Pulmonary artery endothelial cell (primary cell): ENCODE results near the gene IDUA. TPM values are rescaled to one million over a fixed set of nuclear protein-coding genes. Genes with fewer than 3 reads are reported as not detected.

Source experiments
- DNase-seq: peaks from one replicate; pipeline ENCODE4 v3.0.0-alpha.2; 2011; ENCODE audit warnings: low read depth, low spot score
- total RNA-seq: library from RNA; depleted of rRNA; stranded (reverse); fragments of >200 nt; gene quantifications from 2 replicates; pipeline ENCODE4 v1.2.3, GENCODE V29; 2014

IDUA gene
- total RNA-seq, 1 donor from 2014 or later, result 11.4 TPM

DNA sequence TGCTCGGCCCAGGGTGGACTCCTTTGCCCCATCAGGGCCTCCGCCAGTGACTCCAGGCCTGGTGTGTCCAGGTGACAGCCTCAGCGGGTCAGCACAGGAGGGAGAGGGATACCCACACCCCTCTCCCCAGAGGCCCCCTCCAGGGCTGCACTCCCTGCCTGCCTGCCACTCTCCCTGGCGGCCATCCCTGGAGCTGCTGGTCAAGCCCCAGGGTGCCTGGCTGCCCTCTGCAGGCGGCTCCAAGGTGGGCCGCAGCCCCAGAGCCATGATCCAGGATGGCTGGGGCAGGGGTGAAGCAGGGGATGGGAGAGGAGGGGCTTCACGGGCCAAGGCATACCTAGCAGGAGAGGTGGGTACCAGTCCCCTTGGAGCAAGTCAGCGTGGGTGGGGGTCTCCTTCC, 28.3 kb downstream of the IDUA start:
- no peak for DNase-seq

DNA sequence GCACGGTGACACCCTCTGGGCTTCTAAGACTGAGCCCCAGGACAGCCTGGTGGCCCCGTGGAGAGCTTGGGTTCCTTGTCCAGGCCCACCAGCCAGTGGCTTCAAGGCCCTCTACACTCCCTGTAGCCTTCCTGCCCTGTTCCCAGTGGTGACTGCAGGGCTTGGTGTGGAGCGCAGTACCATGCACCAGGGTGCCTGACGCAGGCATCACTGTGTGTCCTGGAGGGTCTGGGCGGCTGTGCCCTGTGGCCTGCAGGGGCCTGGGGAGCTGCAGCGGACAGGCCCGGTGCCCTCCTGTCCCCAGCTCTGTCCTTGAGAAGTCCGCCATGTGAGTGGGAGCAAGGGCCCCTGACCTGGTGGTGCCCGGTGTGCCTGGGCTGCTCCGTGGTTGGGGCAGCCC, 28.9 kb downstream of the IDUA start:
- no peak for DNase-seq

DNA sequence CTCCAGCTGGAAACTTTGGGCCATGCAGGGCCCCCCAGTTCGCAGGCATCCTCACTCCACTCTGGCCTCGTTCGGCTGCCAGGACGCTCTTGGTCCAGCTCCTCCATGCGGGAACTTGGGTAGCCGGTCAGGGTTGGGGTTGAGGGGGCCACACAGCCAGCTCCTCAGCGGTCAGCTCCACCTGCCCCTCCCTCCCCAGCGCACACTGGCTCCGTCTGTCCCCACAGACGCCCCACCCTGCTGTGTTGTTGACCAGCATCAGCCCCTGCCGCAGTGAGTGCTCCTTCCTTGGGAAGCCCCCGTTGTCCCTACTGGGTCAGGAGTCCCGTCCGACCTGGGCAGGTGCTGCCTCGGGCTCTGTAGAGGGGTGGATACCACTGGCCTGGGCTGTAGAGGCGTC, 30.4 kb downstream of the IDUA start:
- no peak for DNase-seq

DNA sequence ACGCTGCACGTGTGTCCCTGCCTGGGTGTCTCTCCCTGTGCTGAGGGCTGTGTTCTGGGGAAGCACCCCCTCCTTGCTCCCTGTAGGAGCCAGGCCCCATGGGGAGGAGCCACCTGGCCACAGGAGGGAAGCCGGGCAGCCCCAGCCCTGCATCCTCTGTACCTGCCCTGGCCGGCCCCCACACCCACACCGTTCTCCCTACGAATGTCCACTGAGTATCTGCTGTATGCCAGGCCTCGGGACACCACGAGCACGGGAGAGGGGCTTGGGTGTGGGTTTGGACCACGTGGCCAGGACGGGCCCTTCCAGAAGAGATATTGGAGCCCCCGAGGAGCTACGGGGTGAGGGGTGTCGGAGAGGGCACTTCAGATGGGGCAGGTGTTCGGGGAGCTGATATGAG, 30.9 kb downstream of the IDUA start:
- no peak for DNase-seq

DNA sequence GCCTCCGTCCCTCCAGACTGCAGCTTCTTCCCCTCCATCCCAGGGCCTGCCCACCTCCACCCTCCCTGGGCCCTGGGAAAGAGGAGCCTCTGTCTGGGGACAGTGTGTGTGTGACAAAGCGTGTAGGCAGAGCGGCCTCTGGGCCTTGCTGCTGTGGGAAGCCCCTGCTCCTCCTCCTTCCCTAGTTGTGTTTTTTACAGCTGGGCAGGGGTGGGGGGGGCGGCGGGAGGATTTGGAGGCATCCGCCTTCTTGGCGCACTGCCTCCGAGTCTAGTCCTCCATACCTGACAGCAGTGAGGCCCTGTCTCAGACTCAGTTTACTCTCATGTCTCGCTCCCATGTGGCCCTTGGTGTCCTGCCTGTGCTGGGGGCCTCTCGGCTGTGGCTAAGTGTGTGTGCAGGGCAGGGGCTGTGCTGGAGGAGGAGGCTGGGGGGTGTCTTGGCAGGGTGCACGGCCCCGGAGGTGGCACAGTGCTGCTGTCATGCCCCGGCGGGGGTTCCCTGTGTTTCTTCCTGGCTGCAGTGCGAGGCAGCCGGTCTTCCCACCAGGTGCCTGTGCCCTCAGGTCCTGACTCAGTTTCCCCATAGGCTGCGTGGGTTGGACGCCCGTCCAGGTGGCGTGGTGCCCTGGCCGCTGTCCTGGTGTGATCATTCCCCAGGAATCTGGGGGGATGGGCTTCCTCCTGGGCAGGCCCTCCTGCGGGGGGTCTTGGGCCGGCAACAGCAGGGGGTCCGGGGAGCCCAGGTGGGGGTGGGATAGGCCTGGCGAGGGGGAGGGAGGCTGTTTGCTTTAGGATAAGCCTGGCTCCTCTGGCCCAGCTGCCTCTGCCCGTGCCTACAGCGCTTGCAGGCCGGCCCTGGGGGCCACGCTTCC, 31.5 kb downstream of the IDUA start:
- DNase-seq, result no peak

DNA sequence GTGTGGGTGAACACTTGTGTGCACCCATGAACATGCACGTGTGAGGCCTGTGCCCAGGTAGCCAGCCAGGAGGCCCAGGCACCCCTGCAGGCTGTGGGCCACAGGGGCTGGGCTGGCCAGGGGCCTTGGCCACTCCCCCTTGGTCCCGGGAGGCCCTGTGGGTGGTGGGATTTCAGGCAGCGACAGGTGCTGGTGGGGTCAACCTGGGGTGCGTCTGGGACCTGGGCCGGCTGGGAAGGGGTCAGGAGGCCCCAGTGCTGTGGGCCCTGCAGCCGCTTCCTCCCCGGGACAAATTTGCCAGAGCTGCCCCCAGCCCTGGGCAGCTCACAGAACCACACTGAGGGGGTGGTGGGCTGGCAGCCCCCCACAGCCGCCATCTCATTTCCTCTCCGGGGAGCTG, 32.5 kb downstream of the IDUA start:
- no peak for DNase-seq

DNA sequence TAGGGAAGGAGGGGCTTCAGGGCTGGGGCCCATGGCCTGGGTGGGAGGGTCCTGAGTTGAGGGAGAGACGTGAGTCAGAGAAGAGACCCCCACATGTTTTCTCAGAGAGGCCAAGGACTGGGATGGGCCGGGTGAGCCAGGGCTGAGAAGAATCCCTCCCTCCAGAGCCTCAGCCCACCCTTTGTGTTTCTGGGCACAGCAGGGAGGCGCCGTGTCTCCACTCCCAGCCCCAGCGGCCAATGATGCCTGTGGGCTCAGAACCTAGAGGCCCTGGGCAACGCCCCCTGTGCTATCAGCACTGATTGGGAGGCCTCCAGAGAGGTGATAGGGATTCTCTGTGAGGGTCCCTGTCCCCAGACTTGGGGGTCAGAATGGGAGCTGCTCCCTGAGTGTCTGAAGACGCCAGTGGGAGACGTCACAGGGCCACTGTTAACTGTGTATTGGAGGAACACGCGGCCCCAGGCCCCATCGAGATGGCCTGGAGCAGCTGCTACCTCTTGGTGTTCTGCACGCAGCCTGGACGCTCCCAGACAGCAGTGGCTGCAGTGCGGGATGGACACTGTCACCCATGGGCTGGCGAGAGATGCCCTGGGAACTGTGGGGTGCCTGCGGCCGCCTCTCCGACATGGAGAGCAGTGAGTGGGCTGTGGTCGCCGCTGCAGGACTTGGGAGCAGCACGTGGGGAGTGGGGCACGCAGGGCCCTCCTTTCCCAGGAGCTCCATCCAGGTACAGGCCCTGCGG, 33.1 kb downstream of the IDUA start:
- DNase-seq, result no peak

DNA sequence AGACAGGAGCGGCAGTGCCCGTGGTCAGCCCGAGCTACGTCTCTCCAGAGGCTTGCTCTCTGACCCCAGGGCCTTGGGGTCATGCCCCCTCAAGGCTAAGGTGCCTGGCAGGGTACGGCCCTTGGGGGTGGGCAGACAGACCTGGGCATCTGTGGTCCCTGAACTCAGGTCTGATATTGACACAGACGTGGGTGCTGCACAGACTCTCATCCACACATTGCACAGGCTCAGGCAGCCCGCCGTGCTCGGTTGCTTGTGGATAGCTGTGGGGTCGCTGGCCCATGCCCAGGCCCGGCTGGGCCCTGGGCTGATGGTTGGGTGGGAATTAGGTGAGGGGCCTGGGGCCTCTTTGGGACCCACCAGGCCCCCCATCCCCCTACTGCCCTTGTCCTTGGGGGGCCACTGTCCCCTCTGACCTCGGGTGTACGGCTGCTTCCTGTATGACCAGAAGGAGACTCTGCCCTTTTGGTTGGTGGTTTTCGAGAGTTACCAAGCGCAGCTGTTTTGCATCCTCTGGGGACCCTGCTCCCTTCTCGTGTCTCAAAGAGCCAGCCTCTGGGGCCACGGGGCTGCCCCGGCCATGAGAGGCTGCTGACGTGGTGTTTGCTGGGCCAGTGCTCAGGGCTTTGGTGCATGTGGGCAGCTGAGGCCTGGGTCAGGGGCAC, 34.7 kb downstream of the IDUA start:
- no peak for DNase-seq

DNA sequence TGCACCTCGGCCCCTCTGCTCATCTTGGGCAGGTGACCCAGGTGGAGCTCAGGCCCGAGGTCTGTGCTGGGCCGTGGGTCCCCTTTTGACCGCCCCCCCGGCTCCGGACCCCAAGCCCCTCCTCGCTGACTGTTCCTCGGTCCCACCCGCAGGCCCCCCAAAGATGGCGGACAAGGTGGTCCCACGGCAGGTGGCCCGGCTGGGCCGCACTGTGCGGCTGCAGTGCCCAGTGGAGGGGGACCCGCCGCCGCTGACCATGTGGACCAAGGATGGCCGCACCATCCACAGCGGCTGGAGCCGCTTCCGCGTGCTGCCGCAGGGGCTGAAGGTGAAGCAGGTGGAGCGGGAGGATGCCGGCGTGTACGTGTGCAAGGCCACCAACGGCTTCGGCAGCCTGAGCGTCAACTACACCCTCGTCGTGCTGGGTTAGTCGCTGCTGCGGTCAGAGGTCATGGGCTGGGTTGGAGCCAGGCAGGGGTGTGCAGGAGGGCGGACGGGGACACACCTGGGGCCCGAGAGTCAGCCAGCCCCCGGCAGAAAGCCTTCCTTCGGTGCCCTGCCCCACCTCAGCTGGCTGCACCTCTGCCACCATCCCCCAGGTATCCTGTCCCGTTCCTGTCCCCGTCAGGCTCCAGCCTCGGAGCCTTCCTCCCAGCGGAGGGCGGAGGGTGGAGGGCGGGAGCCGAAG, 35.4 kb downstream of the IDUA start:
- no peak for DNase-seq

DNA sequence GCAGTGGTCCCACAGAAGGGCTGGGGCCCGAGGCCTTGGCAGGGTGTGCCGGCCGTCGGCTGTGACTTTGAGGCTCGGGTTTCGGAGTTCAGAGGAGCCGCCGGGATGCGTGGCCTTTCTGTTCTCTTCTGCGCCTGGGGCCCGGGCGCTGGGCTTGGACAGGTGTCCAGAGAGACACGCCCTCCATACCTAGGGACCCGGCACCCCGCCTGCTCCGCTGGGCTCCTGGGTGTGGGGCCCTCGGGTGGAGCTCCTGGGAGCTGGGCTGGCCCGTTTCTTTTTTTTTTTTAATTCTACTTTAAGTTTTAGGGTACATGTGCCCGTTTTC, 35.9 kb downstream of the IDUA start:
- DNase-seq, result no peak

DNA sequence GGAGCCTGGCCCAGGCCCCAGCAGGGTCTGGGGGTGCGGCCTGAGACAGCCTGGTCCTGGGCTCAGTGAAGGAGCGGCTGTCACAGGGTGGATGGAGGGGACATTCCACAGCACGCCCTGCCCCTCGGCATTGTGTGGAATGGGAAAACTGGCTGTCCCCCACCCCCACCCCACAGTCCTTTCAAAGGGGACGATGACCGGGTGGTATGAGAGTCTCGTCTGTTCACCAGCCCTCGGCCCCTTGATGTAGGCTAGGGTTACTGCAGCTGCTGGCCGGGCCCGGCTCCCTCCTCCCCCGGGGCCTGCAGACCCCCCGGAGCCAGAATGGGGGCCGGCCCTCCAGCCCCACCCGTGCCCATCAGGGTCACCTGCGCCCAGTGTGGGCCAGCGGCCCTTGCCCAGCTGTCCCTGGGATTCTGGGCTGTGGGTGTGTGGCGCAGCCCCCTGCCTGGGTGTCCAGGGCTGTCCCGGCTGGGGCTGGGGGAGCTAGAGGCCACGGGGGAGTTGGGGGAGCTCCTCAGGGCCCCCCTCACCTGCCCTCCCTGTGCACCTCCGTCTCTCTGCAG, 36.3 kb downstream of the IDUA start:
- no peak for DNase-seq

DNA sequence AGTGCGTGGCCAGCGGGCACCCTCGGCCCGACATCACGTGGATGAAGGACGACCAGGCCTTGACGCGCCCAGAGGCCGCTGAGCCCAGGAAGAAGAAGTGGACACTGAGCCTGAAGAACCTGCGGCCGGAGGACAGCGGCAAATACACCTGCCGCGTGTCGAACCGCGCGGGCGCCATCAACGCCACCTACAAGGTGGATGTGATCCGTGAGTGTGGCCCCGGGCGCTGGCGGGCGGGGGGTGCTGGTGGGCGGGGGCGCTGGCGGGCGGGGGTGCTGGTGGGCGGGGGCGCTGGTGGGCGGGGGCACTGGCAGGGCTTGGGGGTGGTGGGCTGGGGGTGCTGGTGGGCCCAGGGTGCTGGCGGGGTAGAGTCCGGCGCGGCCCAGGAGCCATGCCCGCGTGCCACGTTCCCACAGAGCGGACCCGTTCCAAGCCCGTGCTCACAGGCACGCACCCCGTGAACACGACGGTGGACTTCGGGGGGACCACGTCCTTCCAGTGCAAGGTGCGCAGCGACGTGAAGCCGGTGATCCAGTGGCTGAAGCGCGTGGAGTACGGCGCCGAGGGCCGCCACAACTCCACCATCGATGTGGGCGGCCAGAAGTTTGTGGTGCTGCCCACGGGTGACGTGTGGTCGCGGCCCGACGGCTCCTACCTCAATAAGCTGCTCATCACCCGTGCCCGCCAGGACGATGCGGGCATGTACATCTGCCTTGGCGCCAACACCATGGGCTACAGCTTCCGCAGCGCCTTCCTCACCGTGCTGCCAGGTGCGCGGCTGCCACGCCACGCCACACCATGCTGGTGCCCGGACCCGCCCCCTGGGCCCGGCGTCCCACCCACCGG, 37.3 kb downstream of the IDUA start:
- no peak for DNase-seq

DNA sequence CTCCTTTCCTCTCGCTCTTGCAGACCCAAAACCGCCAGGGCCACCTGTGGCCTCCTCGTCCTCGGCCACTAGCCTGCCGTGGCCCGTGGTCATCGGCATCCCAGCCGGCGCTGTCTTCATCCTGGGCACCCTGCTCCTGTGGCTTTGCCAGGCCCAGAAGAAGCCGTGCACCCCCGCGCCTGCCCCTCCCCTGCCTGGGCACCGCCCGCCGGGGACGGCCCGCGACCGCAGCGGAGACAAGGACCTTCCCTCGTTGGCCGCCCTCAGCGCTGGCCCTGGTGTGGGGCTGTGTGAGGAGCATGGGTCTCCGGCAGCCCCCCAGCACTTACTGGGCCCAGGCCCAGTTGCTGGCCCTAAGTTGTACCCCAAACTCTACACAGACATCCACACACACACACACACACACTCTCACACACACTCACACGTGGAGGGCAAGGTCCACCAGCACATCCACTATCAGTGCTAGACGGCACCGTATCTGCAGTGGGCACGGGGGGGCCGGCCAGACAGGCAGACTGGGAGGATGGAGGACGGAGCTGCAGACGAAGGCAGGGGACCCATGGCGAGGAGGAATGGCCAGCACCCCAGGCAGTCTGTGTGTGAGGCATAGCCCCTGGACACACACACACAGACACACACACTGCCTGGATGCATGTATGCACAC, 38.2 kb downstream of the IDUA start:
- DNase-seq, result no peak

DNA sequence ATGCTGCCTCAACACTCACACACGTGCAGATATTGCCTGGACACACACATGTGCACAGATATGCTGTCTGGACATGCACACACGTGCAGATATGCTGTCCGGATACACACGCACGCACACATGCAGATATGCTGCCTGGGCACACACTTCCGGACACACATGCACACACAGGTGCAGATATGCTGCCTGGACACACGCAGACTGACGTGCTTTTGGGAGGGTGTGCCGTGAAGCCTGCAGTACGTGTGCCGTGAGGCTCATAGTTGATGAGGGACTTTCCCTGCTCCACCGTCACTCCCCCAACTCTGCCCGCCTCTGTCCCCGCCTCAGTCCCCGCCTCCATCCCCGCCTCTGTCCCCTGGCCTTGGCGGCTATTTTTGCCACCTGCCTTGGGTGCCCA, 39.3 kb downstream of the IDUA start:
- no peak for DNase-seq

DNA sequence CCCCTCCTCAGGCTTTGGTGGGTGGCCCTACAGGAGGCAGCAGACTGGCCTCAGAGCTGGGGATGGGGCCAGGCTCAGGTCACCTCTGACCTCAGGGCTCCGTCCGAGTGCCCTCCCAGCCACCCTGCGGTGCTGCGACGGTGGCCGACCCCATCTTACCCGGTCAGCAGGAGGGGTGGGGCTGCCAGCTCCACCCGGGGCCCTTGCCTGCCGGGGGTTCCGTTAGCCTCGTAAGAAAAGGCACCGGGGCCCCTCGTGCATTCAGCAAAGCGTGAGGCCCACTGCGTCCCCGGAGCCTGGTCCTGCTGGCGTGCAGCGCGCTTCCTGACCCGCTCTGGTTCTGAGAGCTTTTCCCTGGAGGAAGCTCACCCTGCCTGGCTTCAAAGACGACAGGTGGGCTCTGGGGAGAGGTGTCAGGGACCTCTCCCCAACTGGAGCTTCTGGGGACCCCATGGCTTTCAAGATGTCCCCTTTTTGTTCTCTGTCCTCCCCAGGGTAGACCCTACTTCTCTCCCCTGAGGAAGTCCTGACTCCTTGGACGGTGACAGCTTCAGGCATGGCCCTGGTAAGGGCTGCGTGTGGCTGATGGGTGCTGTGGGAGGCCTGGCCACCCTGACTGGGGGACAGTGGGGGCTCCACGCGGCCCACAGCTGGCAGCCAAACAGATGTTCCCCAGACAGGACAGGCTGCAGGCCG, 40.5 kb downstream of the IDUA start:
- no peak for DNase-seq

DNA sequence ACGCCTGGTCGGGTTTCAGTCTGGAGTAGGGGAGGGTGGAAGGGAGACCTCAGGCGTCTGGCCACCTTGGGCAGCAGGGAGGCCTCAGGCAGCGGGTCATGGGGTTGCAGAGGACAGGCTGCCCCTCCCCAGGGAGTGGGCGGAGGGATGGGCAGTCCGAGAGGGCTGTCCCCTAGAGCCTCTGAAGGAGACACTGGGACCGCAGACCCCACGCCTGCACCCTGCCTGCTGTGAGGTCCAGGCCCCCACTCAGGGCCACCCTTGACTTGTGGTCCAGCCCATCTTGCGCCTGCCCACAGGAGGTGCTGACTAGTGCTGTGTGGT, 41.0 kb downstream of the IDUA start:
- no peak for DNase-seq

DNA sequence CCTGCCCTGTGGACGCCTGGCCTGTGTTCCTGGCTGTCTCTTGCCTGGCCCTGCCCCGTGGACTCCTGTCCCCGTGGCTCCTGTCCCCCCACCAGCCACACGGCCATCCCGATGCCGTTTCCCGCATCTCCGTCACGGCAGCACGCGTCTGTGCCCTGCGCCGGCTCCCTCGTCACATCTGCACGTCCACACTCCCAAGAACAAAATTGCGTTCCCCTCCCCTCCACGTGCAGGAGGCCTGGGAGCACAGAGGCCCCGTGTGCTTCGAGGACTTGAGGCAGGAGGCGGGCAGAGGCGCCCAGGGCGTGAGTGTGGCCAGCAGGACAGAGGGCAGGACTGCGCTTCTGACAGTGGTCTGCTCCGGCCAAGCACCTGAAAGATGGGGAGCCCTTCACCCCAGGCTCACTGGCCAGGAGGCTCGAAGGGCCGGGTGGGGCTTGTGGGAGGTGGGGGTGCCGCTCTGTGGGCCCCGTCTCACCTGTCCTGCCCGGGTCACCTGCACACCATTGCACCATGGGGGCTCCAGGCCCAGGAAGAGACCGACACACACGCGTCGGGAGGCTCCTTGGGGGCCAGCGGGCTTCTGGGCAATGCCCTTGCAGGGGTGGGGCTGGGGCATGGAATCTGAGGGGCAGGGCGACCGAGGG, 41.9 kb downstream of the IDUA start:
- DNase-seq, result no peak

DNA sequence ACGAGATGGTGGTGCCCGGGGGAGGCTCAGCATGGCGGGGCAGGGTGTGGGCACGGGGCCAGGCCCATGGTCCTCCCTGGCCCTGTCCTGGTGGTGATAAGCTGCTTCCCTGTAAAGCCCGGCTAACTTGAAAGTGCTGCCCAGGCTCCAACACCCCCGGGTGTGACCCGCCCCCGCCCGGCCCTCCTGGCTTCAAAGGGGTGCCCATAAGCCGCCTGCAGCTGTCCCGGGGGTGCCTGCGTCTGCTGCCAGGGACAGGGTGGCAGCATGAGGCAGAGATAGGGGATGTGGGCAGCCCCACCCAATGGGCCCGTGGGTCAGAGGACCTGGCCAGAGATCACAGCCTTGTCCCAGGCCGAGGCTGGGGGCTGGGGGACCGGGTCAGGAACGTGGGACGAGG, 42.7 kb downstream of the IDUA start:
- DNase-seq, result no peak

DNA sequence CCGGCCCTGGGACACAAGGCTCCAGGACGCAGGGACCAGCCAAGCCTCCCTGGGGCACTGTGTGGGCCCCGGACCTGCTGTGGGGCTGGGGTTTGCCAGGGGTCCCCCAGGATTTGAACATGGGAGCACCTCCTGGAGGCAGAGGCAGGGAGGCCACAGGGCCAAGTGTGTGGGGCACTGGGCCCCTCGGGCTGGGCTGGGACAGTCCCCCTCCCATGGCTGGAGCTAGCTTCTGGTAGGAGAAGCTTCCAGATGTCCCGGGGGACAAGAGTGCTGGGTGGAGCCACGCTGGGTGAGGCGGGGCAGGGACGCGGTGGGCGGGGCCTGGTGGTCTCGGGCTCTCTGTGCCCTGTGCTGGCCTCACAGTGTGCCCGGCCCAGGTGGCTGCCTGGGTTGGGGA, 43.2 kb downstream of the IDUA start:
- no peak for DNase-seq
